ENCODE results near the gene RASA4. TPM values are rescaled to one million over a fixed set of nuclear protein-coding genes. Genes with fewer than 3 reads are reported as not detected.
"Not testable (repeated sequence)": the region's sequence is repeated elsewhere in the genome, so short reads cannot be mapped to it uniquely, and the experiment has no call there.

Gene RASA4
- total RNA-seq: 10 to 100 TPM; 42.8 to 82.3 TPM

- DNase-seq (ENCODE audit: low spot score): not testable (repeated sequence)
Observed at GRCh38 chr7:102616507-102617125, at the start of gene RASA4. Gene RASA4, minus strand, starts transcription at chr7:102616756. Its CDS starts 67 bp downstream, at chr7:102616689.

DNA sequence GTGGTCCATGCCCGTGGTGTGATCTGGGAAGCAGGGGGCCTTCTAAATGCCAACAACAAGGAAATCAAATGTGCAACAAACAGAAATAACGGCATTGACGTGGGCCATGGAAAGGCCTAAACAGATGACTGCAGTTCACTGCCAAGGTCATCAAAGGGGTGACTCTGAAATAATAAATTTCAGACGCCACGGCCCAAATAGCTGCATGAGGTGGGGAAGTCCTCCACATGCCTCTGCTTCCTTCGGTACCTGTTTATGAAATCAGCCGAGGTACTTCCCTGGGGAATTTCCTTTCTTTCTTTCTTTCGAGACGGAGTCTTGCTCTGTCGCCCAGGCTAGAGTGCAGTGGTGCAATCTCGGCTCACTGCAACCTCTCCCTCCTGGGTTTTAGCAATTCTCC lies 48.2 kb upstream of the RASA4 start:
- not testable (repeated sequence) for H3K27ac ChIP-seq; H3K4me3 ChIP-seq; DNase-seq (ENCODE audit: low spot score); H3K4me1 ChIP-seq (ENCODE audit: control insufficient read depth in 1 of 2, low read depth in 2 of 2); H3K27me3 ChIP-seq (replicated peaks; ENCODE audit: insufficient read depth); H3K9me3 ChIP-seq; ATAC-seq (ENCODE audit: insufficient number of reproducible peaks, low FRiP score, low read depth); H3K36me3 ChIP-seq

More at GRCh38 chr7:102616507-102617125, at the start of gene RASA4:
- peak within 1 kb of the TSS; percentile 64 for H3K4me3 ChIP-seq
- ATAC-seq (ENCODE audit: insufficient number of reproducible peaks, low FRiP score, low read depth): peak; percentile 23
- not testable (repeated sequence) for H3K27ac ChIP-seq; H3K36me3 ChIP-seq; H3K9me3 ChIP-seq; H3K27me3 ChIP-seq (replicated peaks; ENCODE audit: insufficient read depth); H3K4me1 ChIP-seq (ENCODE audit: control insufficient read depth in 1 of 2, low read depth in 2 of 2)

GRCh38 chr7:102649924-102650323 lies 33.4 kb upstream of the RASA4 start, which contains the start of gene SPDYE2B:
Gene SPDYE2B, plus strand, starts transcription at chr7:102650319. Its CDS starts 2,030 bp downstream, at chr7:102652349.
- H3K4me3 ChIP-seq; H3K27ac ChIP-seq; H3K4me1 ChIP-seq (ENCODE audit: control insufficient read depth in 1 of 2, low read depth in 2 of 2); H3K36me3 ChIP-seq; DNase-seq (ENCODE audit: low spot score); H3K9me3 ChIP-seq; ATAC-seq (ENCODE audit: insufficient number of reproducible peaks, low FRiP score, low read depth); H3K27me3 ChIP-seq (replicated peaks; ENCODE audit: insufficient read depth): not testable (repeated sequence)

DNA sequence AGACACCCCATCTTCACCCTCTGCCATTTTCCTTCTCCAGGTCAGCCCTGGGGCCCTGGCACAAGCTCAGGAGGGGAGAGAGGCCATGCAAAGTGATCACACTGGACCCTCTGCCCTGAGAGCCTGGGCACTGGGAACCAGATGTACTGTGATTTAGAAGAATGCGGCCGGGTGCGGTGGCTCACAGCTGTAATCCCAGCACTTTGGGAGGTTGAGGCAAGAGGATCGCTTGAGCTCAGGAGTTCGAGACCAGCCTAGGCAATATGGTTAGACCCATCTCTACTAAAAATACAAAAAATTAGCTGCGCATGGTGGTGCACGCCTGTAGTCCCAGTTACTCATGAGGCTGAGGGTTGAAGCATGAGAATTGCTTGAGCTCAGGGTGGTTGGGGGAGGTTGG lies 31.3 kb upstream of the RASA4 start:
- H3K27me3 ChIP-seq (replicated peaks; ENCODE audit: insufficient read depth); ATAC-seq (ENCODE audit: insufficient number of reproducible peaks, low FRiP score, low read depth); H3K4me3 ChIP-seq; DNase-seq (ENCODE audit: low spot score); H3K36me3 ChIP-seq; H3K27ac ChIP-seq; H3K9me3 ChIP-seq; H3K4me1 ChIP-seq (ENCODE audit: control insufficient read depth in 1 of 2, low read depth in 2 of 2): not testable (repeated sequence)

- H3K4me3 ChIP-seq; H3K9me3 ChIP-seq; ATAC-seq (ENCODE audit: insufficient number of reproducible peaks, low FRiP score, low read depth); DNase-seq (ENCODE audit: low spot score); H3K36me3 ChIP-seq; H3K27ac ChIP-seq; H3K27me3 ChIP-seq (replicated peaks; ENCODE audit: insufficient read depth); H3K4me1 ChIP-seq (ENCODE audit: control insufficient read depth in 1 of 2, low read depth in 2 of 2): not testable (repeated sequence)
Observed at GRCh38 chr7:102643404-102643803, 26.8 kb upstream of the RASA4 start.

DNA sequence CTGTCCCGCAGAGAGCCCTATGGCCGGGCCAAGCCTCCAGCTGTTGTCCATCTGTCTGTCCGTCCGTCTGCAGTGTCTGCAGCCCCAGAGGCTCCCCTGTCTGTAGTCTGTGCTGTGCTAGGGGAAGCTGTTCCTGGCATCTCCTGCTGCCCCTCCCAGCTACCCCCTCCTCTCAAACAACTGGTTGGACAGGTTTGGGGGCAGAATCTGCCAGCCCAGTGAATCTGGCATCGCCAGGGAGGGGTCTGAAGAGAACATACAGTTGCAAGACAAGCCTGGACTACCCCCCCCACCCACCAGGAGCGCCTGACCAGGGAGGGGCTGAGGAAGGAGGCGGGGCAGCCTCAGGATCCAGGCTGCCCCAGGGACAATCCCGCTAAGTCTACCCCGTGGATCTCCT lies 26.1 kb upstream of the RASA4 start, which contains the start of gene UPK3BL1:
Gene UPK3BL1 (minus strand): TSS at position 101 of the 400 bp plus-strand sequence. CDS start 50 bp downstream, at position 51.
- not testable (repeated sequence) for H3K4me3 ChIP-seq; ATAC-seq (ENCODE audit: insufficient number of reproducible peaks, low FRiP score, low read depth); H3K9me3 ChIP-seq; H3K36me3 ChIP-seq; H3K27ac ChIP-seq; H3K27me3 ChIP-seq (replicated peaks; ENCODE audit: insufficient read depth); H3K4me1 ChIP-seq (ENCODE audit: control insufficient read depth in 1 of 2, low read depth in 2 of 2); DNase-seq (ENCODE audit: low spot score)

GRCh38 chr7:102638848-102639247 lies 22.3 kb upstream of the RASA4 start:
- H3K27ac ChIP-seq; H3K4me3 ChIP-seq; H3K9me3 ChIP-seq; DNase-seq (ENCODE audit: low spot score); H3K36me3 ChIP-seq; H3K27me3 ChIP-seq (replicated peaks; ENCODE audit: insufficient read depth); H3K4me1 ChIP-seq (ENCODE audit: control insufficient read depth in 1 of 2, low read depth in 2 of 2); ATAC-seq (ENCODE audit: insufficient number of reproducible peaks, low FRiP score, low read depth): not testable (repeated sequence)

GRCh38 chr7:102636956-102637355 lies 20.4 kb upstream of the RASA4 start:
- H3K36me3 ChIP-seq; H3K9me3 ChIP-seq; H3K4me1 ChIP-seq (ENCODE audit: control insufficient read depth in 1 of 2, low read depth in 2 of 2); H3K27ac ChIP-seq; DNase-seq (ENCODE audit: low spot score); H3K4me3 ChIP-seq; ATAC-seq (ENCODE audit: insufficient number of reproducible peaks, low FRiP score, low read depth); H3K27me3 ChIP-seq (replicated peaks; ENCODE audit: insufficient read depth): not testable (repeated sequence)

- H3K27me3 ChIP-seq (replicated peaks; ENCODE audit: insufficient read depth); DNase-seq (ENCODE audit: low spot score); H3K4me3 ChIP-seq; ATAC-seq (ENCODE audit: insufficient number of reproducible peaks, low FRiP score, low read depth); H3K27ac ChIP-seq; H3K9me3 ChIP-seq; H3K36me3 ChIP-seq; H3K4me1 ChIP-seq (ENCODE audit: control insufficient read depth in 1 of 2, low read depth in 2 of 2): not testable (repeated sequence)
Observed at GRCh38 chr7:102635354-102635753, 18.8 kb upstream of the RASA4 start.

DNA sequence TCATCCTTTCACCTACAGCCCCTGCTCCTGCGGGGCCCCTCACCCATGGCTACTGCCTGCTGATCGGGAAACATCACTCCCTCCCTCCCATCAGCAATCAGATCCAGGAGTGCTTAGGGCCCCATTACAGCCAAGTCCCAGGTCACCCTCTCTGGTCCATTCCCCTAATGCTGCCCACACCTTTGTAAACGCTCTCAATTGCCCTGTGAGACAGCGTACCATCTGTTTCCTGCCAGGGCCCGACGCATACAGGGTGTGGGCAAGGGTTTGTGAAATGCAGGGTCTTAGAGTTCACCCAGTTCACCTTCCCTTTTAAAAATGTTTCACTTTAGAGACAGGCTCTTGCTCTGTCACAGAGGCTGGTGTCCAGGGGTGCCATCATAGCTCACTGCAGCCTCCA lies 17.7 kb upstream of the RASA4 start:
- H3K4me1 ChIP-seq (ENCODE audit: control insufficient read depth in 1 of 2, low read depth in 2 of 2); H3K27me3 ChIP-seq (replicated peaks; ENCODE audit: insufficient read depth); DNase-seq (ENCODE audit: low spot score); ATAC-seq (ENCODE audit: insufficient number of reproducible peaks, low FRiP score, low read depth); H3K9me3 ChIP-seq; H3K27ac ChIP-seq; H3K36me3 ChIP-seq; H3K4me3 ChIP-seq: not testable (repeated sequence)

- not testable (repeated sequence) for H3K4me1 ChIP-seq (ENCODE audit: control insufficient read depth in 1 of 2, low read depth in 2 of 2); H3K27ac ChIP-seq; DNase-seq (ENCODE audit: low spot score); H3K27me3 ChIP-seq (replicated peaks; ENCODE audit: insufficient read depth); H3K4me3 ChIP-seq; ATAC-seq (ENCODE audit: insufficient number of reproducible peaks, low FRiP score, low read depth); H3K9me3 ChIP-seq; H3K36me3 ChIP-seq
Observed at GRCh38 chr7:102630622-102631021, 14.1 kb upstream of the RASA4 start.

DNA sequence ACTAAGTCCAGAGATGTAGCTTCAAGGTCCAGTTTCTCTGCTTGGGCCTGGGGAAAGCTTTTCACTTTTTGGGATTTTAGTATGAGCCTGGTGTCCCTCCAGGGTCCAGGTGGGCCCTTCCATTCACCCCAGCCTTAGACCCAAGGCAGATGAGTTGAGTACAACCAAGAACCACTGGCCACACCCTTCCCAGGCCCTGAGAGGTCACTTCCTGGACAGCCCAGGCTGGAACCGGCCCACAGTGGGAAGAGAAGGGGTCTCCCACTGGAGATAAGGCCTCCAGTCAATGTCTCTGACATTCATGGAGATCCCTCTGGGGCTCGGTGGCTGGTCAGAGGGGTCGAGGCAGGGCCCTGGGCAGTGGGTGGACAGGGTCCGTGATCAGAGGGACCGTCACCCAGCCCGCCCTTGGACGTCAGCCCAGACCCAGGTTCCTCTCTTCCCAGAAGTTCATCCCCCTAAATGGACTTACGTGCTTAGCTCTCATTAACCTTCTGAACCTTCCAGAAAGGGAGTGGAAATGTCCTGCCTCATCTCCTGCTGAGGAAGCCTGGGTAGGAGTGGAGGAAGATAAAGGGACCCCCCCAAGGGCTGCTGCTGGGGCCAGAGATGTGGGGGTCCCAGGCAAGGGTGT lies 10.8 kb upstream of the RASA4 start:
- H3K4me1 ChIP-seq (ENCODE audit: control insufficient read depth in 1 of 2, low read depth in 2 of 2); H3K27me3 ChIP-seq (replicated peaks; ENCODE audit: insufficient read depth); H3K36me3 ChIP-seq; ATAC-seq (ENCODE audit: insufficient number of reproducible peaks, low FRiP score, low read depth); DNase-seq (ENCODE audit: low spot score); H3K4me3 ChIP-seq; H3K9me3 ChIP-seq; H3K27ac ChIP-seq: not testable (repeated sequence)

All from thoracic aorta (tissue), 2 donors.